ENCODE measurements around the gene PPAT.

DNA sequence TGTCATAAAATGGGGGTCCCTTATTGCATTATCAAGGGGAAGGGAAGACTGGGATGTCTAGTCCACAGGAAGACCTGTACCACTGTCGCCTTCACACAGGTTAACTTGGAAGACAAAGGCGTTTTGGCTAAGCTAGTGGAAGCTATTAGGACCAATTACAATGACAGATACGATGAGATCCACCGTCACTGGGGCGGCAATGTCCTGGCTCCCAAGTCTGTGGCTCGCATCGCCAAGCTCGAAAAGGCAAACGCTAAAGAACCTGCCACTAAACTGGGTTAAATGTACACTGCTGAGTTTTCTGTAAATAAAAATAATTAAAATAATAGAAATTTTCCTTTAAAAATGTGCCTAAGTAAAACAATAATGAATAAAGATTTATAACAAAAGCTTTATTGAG is 78.8 kb downstream of the PPAT start:
- TF ChIP-seq, protein P1, sequence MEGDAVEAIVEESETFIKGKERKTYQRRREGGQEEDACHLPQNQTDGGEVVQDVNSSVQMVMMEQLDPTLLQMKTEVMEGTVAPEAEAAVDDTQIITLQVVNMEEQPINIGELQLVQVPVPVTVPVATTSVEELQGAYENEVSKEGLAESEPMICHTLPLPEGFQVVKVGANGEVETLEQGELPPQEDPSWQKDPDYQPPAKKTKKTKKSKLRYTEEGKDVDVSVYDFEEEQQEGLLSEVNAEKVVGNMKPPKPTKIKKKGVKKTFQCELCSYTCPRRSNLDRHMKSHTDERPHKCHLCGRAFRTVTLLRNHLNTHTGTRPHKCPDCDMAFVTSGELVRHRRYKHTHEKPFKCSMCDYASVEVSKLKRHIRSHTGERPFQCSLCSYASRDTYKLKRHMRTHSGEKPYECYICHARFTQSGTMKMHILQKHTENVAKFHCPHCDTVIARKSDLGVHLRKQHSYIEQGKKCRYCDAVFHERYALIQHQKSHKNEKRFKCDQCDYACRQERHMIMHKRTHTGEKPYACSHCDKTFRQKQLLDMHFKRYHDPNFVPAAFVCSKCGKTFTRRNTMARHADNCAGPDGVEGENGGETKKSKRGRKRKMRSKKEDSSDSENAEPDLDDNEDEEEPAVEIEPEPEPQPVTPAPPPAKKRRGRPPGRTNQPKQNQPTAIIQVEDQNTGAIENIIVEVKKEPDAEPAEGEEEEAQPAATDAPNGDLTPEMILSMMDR (IDR thresholded peaks at IDR 0.05), result no peak
- no peak for TF ChIP-seq POLR2AphosphoS5 (IDR thresholded peaks at IDR 0.05; ENCODE audit: low read depth, low read length)
